ENCODE measurements around the gene SLC22A4. TPM values are rescaled to one million over a fixed set of nuclear protein-coding genes. Genes with fewer than 3 reads are reported as not detected.
A peak's percentile ranks its signal among the peaks of the same experiment; 100 is the strongest.

Gene SLC22A4
- total and polyA plus RNA-seq, 2 of the 8 experiments (the other 6 are each of a cell fraction or from before 2014, with no cell fraction given), result 0.45 to 0.60 TPM

DNA sequence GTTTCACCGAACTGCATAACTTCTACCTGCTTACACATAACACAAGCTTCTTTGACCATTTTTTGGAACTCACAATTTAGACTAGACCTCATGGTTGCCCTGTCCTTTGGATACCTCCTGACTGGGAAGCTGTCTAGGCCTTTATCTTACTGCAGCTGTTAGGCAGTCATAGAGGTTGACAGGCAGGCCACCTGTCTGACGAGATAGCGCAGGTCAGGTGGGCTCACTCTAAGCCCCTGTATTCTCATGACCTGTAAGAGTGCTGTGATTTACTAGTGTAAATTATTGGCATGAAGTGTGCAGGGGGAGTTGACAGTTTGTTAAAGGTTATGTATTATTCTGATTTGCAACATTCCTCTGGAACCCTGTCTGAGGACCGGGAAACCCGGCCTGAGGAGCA is 29.0 kb downstream of the SLC22A4 start:
- H3K79me1 ChIP-seq (ENCODE audit: low read depth, low read length), result no peaks in the 10 kb centered on the region
- no peak overlapping the region for H2AFZ ChIP-seq (ENCODE audit: low read length)
- no peak overlapping the region for H3K23ac ChIP-seq (ENCODE audit: insufficient read length)
- no peak for FAIRE-seq
- no peaks in the 10 kb centered on the region for H4K20me1 ChIP-seq (replicated peaks in 1 of 2; ENCODE audit: control insufficient read depth in 1 of 2, insufficient read depth in 2 of 2, low read length in 2 of 2)
- TF ChIP-seq, protein P1, sequence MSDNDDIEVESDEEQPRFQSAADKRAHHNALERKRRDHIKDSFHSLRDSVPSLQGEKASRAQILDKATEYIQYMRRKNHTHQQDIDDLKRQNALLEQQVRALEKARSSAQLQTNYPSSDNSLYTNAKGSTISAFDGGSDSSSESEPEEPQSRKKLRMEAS (IDR thresholded peaks at IDR 0.05), result no peak
- no peak for TF ChIP-seq TBP (IDR thresholded peaks at IDR 0.05; ENCODE audit: low read depth, low read length)
- no peak overlapping the region for H3K56ac ChIP-seq (replicated peaks; ENCODE audit: insufficient read length, low read depth, low read length)
- no peaks in the 10 kb centered on the region for H3K79me2 ChIP-seq (ENCODE audit: control insufficient read depth in 1 of 2, insufficient read depth in 2 of 2, low read length in 2 of 2)
- H4K5ac ChIP-seq (ENCODE audit: insufficient read length, low read depth, low read length), result no peak overlapping the region
- H3K4ac ChIP-seq (replicated peaks; ENCODE audit: insufficient read length, low read depth, low read length), result no peak overlapping the region
- no peaks in the 10 kb centered on the region for H3K27me3 ChIP-seq (replicated peaks in 1 of 4; ENCODE audit: control insufficient read depth in 3 of 4, extremely low read depth in 1 of 4, insufficient read depth in 3 of 4, low read length in 3 of 4)
- H4K91ac ChIP-seq (replicated peaks; ENCODE audit: insufficient read length, low read length), result no peak overlapping the region
- POLR2A ChIA-PET (ENCODE audit: partially characterized antibody), result interaction anchor here (1.1 to 3.7 kb wide), 2 partner anchors 30 to 65 kb away, joined by 3 to 14 read pairs; partner anchors contain the start of gene SLC22A4
- H2BK20ac ChIP-seq (ENCODE audit: low read length), result no peak overlapping the region; the same call in 1 of the 2 replicates
- no peak for DNase-seq (ENCODE audit: low read depth in 1 of 2, low spot score in 2 of 2)
- no peak overlapping the region; a peak in 2 of 7 replicates for H3K9ac ChIP-seq (replicated peaks in 1 of 4; ENCODE audit: extremely low read depth in 1 of 4, low read depth in 3 of 4, low read length in 3 of 4)
- no peak overlapping the region for H3K4me3 ChIP-seq (ENCODE audit: extremely low read depth in 1 of 4, insufficient read depth in 2 of 4, low read depth in 3 of 4, low read length in 4 of 4)
- H3K27ac ChIP-seq (ENCODE audit: low read depth, low read length), result no peak overlapping the region
- peak overlapping the region; percentile 35; the same call in 1 of the 2 replicates for H2BK12ac ChIP-seq (ENCODE audit: low read depth, low read length)
- WGBS, 2 experiments (ENCODE audit: extremely low coverage in 1 of 2, insufficient coverage in 1 of 2, insufficient read length in 1 of 2, insufficient replicate concordance in 2 of 2, low coverage in 1 of 2, low lambda C conversion rate in 2 of 2, missing lambda C conversion rate in 1 of 2), result 94% methylated on average over 5 of the region's 5 CpGs; no CpG with 5 or more reads in 1 of the 2 experiments
- no peak overlapping the region for H2BK120ac ChIP-seq (replicated peaks; ENCODE audit: low read depth, low read length)
- no peak overlapping the region for H2AK5ac ChIP-seq (ENCODE audit: low read depth, low read length)
- no peaks in the 10 kb centered on the region for H3K9me3 ChIP-seq (ENCODE audit: insufficient read depth in 2 of 2, low read depth in 1 of 2, low read length in 1 of 2)
- peak overlapping the region; percentile 7; the same call in 1 of the 2 replicates for H2BK5ac ChIP-seq (ENCODE audit: low read depth, low read length)
- H3K14ac ChIP-seq (ENCODE audit: insufficient read length), result no peak overlapping the region
- H3K18ac ChIP-seq (ENCODE audit: extremely low read depth, low read length), result no peak overlapping the region
- no peak overlapping the region for H2BK15ac ChIP-seq (ENCODE audit: low read length)
- no peaks in the 10 kb centered on the region for H3K23me2 ChIP-seq (ENCODE audit: low read depth, low read length)
- H3K4me2 ChIP-seq (ENCODE audit: insufficient read depth in 1 of 2, low read depth in 2 of 2, low read length in 2 of 2), result no peak overlapping the region
- peaks cover 5 to 10% (median 7%) of the 10 kb centered on the region in 4 experiments for H3K4me1 ChIP-seq (replicated peaks in 1 of 4; ENCODE audit: control insufficient read depth in 3 of 4, insufficient read depth in 4 of 4, low read length in 3 of 4)
- no peak overlapping the region for H4K8ac ChIP-seq (ENCODE audit: extremely low read depth, insufficient read depth, low read length)
- H3K36me3 ChIP-seq (ENCODE audit: control insufficient read depth in 2 of 4, insufficient read depth in 4 of 4, low read length in 3 of 4), result no peaks in the 10 kb centered on the region
- CTCF ChIA-PET (ENCODE audit: partially characterized antibody), result interaction anchor here (0.7 to 1.5 kb wide), 3 partner anchors 30 to 239 kb away, joined by 3 to 6 read pairs (median 3); no protein-coding TSS in a partner anchor

Measured in H1 (cell line).